A673 (cell line): ENCODE measurements around the gene USP36.

Experiments
- CTCF ChIP-seq: fragments of 300-800, 200-600 bp; sonication (generic); conservative IDR thresholded peaks from 2 replicates; pipeline ENCODE4 v1.5.1; 2017; ENCODE audit warnings: low read depth, mild to moderate bottlenecking, antibody characterized with exemption, low read length, moderate library complexity, mixed read lengths
- EZH2 ChIP-seq: fragments of 200-600 bp; sonication (generic); IDR thresholded peaks from 2 replicates; pipeline ENCODE4 v1.6.1; 2017; ENCODE audit warnings: borderline replicate concordance, low read depth, mild to moderate bottlenecking, mixed read lengths, antibody characterized with exemption, low read length; ENCODE audit not compliant: poor library complexity, severe bottlenecking

GRCh38 chr17:78790552-78790951 lies 50.1 kb downstream of the USP36 start:
- no peak for TF ChIP-seq CTCF
- TF ChIP-seq EZH2, result no peak
